Transverse colon (tissue), 4 donors: ENCODE results near the gene BIVM. TPM values are rescaled to one million over a fixed set of nuclear protein-coding genes. Genes with fewer than 3 reads are reported as not detected.

ENCODE experiments used
- DNase-seq: peaks from one replicate; pipeline ENCODE4 v3.0.0-alpha.2; 2019
- H3K27ac ChIP-seq, 4 donors: fragments of 200-600 bp; sonication (generic); 2 replicates each; pipeline ENCODE4 v1.5.1; 2016 to 2018; ENCODE audit warnings: inconsistent platforms in 4 of 4
- H3K27me3 ChIP-seq: fragments of 200-600 bp; sonication (generic); 2 replicates; pipeline ENCODE4 v1.5.1; 2017; ENCODE audit warnings: inconsistent platforms
- H3K36me3 ChIP-seq, 4 donors: fragments of 200-600 bp; sonication (generic); 2 replicates each; pipeline ENCODE4 v1.5.1; 2017 to 2019; ENCODE audit warnings: inconsistent platforms in 4 of 4
- H3K4me1 ChIP-seq, 4 donors: fragments of 200-600 bp; sonication (generic); 2 replicates each; pipeline ENCODE4 v1.5.1; 2017 to 2020; ENCODE audit warnings: inconsistent platforms in 4 of 4
- H3K4me3 ChIP-seq, 4 donors: fragments of 200-600 bp; sonication (generic); 1 replicate in 1 of 4; 2 replicates in 3 of 4; pipeline versions ENCODE4 v1.5.1 to v1.6.1; 2017 to 2019; ENCODE audit warnings: inconsistent platforms in 4 of 4
- H3K9me3 ChIP-seq, 2 donors: fragments of 200-600 bp; sonication (generic); 2 replicates each; pipeline ENCODE4 v1.5.1; 2017 to 2019; ENCODE audit warnings: inconsistent platforms in 2 of 2
- EP300 ChIP-seq: sonication (generic); formaldehyde crosslinking; IDR thresholded peaks from one replicate; pipeline ENCODE4 v1.6.1; 2017; ENCODE audit warnings: antibody characterized with exemption, low read depth
- POLR2A ChIP-seq: fragments of 450-650 bp; IDR thresholded peaks from one replicate; pipeline ENCODE4 v1.6.1; 2016; ENCODE audit warnings: antibody characterized with exemption, mild to moderate bottlenecking, moderate library complexity
- POLR2AphosphoS5 ChIP-seq, 3 donors: sonication (generic); formaldehyde crosslinking; IDR thresholded peaks; one replicate each; pipeline ENCODE4 v1.6.1; 2016; ENCODE audit warnings: antibody characterized with exemption in 3 of 3
- WGBS, 2 donors: methylation state at CpG; one replicate each; pipeline ENCODE4 v1.1.5; 2018; ENCODE audit warnings: low coverage in 1 of 2; 5-methylcytosine and 5-hydroxymethylcytosine counted together
- in situ Hi-C, 4 donors: fragments of 200-750 bp; cut with MboI; loops; one replicate each; pipeline versions ENCODE4 v1.15.0 to v1.15.1; 2017; ENCODE audit warnings: low sequenced_read_pairs in 3 of 4, low pct_ligation_motif_present in 1 of 4, low pct_unique_long_range_greater_than_20kb in 1 of 4
- intact Hi-C: fragments of 100-400 bp; cut with DNase I; formaldehyde crosslinking; loops from one replicate; pipeline ENCODE4 v1.15.1; 2023; ENCODE audit warnings: low total_unique reads
- total RNA-seq, 4 donors: library from RNA; depleted of rRNA; stranded (reverse); fragments of >200 nt; gene quantifications; one replicate each; pipeline ENCODE4 v1.1.0, GENCODE V29; 2016
- TF ChIP-seq, protein P1 (sequence below), 5 experiments: fragments of 200-600 bp in 3 of 5; fragments of 450-650 bp in 2 of 5; sonication (generic) in 3 of 5; IDR thresholded peaks; 1 replicate in 2 of 5; 2 replicates in 3 of 5; pipeline ENCODE4 v1.5.1; 2016 to 2017; ENCODE audit warnings: antibody characterized with exemption in 5 of 5, inconsistent platforms in 3 of 5, mild to moderate bottlenecking in 2 of 5, moderate library complexity in 1 of 5

Gene BIVM
- total RNA-seq, 4 donors from 2014 or later, result 3.0 to 31.4 (median 23.9) TPM

DNA sequence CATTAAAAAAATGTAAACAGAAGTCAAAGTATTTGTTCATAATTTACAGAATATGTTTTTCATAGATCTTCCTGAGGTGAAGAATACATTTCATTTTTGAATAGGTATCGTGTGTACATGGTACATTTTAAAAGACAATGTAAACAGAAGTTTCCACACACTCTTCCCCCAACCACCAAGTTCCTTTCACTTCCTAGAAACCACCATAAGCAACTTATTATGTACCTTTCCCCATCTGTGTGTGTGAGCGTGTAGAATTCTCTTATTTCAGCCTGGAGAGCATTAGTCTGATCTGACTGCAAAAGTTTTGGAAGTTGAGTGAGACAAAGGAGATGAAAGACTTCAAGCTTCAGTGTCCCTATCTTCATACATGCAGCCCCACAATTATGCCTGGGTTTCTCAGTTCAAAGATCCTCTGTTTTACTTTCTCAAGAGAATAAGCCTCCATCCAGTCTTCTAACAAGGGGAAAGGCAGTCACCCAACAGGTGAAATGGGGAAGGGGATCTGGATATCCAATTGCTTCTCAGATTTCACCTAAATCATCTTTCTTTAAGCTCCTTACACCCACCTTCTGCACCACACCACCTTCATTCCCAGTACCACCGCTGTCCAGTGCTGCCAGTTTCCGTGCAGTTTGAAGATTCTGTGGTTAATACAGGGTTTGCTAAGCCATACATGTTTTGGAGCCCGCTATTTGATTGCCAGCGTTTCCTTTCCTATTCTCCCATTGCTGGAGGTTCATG lies 27.4 kb upstream of the BIVM start:
- no peak for DNase-seq
- no peak for TF ChIP-seq EP300
- TF ChIP-seq, protein P1, sequence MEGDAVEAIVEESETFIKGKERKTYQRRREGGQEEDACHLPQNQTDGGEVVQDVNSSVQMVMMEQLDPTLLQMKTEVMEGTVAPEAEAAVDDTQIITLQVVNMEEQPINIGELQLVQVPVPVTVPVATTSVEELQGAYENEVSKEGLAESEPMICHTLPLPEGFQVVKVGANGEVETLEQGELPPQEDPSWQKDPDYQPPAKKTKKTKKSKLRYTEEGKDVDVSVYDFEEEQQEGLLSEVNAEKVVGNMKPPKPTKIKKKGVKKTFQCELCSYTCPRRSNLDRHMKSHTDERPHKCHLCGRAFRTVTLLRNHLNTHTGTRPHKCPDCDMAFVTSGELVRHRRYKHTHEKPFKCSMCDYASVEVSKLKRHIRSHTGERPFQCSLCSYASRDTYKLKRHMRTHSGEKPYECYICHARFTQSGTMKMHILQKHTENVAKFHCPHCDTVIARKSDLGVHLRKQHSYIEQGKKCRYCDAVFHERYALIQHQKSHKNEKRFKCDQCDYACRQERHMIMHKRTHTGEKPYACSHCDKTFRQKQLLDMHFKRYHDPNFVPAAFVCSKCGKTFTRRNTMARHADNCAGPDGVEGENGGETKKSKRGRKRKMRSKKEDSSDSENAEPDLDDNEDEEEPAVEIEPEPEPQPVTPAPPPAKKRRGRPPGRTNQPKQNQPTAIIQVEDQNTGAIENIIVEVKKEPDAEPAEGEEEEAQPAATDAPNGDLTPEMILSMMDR (IDR thresholded peaks at IDR 0.05), result no peak
- no peak for TF ChIP-seq POLR2AphosphoS5 (IDR thresholded peaks at IDR 0.05)
- no peak for TF ChIP-seq POLR2A
- intact Hi-C loops (loop anchor here (10.0 kb wide), 1 partner anchor 177 kb away; the partner anchor contains the start of gene TPP2), in situ Hi-C loops (no loop called here)
- no peaks in the 10 kb centered on the region for H3K36me3 ChIP-seq
- no peak overlapping the region for H3K27ac ChIP-seq
- no peak overlapping the region for H3K4me3 ChIP-seq
- WGBS, 2 donors, result 90% methylated on average over 6 of the region's 6 CpGs
- peaks cover 0 to 13% (median 11%) of the 10 kb centered on the region in 4 donors for H3K4me1 ChIP-seq
- no peaks in the 10 kb centered on the region for H3K27me3 ChIP-seq
- no peaks in the 10 kb centered on the region for H3K9me3 ChIP-seq

DNA sequence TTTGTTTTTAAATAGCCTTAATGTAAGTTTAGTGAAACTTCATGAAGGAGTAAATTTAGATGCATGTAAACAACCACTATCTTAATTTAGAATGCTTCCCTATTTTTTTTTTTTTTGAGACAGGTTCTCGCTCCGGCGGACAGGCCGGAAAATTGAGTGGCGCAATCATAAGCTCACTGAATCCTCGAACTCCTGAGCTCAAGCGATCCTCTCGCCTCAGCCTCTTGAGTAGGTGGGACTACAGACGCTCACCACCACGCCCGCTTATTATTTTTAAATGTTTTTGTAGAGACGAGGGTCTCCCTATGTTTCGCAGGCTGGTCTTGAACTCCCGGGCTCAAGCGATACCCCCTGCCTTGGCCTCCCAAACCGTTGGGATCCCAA lies 26.9 kb upstream of the BIVM start:
- Histone ChIP-seq H3K27ac (no peak overlapping the region), H3K36me3 (no peaks in the 10 kb centered on the region), H3K4me1 (peaks cover 0 to 13% (median 11%) of the 10 kb centered on the region in 4 donors), H3K9me3 (no peaks in the 10 kb centered on the region), H3K27me3 (no peaks in the 10 kb centered on the region), H3K4me3 (no peak overlapping the region)
- WGBS, 2 donors, result 91 to 98% methylated on average over 10 to 16 of the region's 16 CpGs
- no peak for TF ChIP-seq POLR2A
- no peak for TF ChIP-seq POLR2AphosphoS5 (IDR thresholded peaks at IDR 0.05)
- no peak for TF ChIP-seq EP300
- TF ChIP-seq, protein P1 (IDR thresholded peaks at IDR 0.05), result no peak
- in situ Hi-C loops (no loop called here), intact Hi-C loops (loop anchor here (10.0 kb wide), 1 partner anchor 177 kb away; the partner anchor contains the start of gene TPP2)
- DNase-seq, result no peak

DNA sequence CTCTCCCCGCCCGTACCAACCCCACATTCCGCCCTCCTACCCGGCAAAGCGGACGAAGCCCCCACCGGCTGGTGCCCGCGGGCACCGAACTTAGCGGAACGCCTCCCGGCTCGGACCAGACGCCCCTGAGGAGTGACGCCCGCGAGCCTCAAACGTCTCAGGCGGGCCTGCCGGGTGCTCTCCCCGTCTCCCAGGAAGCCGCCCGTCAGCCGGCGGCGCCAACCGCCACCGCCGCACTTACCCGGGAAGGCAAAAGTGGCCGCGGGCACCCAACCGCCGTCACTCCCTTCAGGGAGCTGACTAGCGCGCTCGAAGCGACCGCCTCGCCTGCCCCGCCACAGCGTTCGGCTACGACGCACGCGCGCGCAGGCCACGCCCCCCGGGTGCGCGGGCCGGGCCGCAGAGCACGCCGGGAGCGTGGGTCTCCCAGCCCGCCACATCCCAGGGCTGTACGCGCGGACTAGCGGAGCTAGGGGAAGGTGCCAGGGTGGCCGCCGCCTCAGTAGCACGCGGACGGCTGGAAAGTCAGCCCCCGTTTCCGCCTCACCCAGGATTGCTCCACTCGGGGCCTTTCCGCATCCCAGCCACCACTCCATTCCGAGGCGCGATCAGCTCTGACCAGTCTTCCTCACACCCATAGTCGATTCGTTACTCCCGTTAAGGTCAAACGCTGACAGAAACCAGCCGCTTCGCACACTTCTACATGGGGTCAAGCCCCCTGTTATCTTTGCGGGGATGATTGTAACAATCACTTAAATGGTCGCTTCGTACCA lies 25.3 kb upstream of the BIVM start, which contains the start of gene TEX30:
Gene TEX30 (minus strand): TSS at position 346 of the 773 bp plus-strand sequence. CDS start 3,760 bp downstream, outside the sequence.
- TF ChIP-seq POLR2AphosphoS5 (IDR thresholded peaks at IDR 0.05) (peak; percentile 63 to 86 (median 86)), EP300 (no peak), POLR2A (peak; percentile 76)
- TF ChIP-seq, protein P1 (IDR thresholded peaks at IDR 0.05), result peak in 1 of 5 experiments; percentile 28
- intact Hi-C loops, result loop anchor here (2.0 to 10.0 kb wide), 2 partner anchors 25 to 179 kb away; partner anchors contain the start of genes BIVM, POGLUT2 and TPP2

DNA sequence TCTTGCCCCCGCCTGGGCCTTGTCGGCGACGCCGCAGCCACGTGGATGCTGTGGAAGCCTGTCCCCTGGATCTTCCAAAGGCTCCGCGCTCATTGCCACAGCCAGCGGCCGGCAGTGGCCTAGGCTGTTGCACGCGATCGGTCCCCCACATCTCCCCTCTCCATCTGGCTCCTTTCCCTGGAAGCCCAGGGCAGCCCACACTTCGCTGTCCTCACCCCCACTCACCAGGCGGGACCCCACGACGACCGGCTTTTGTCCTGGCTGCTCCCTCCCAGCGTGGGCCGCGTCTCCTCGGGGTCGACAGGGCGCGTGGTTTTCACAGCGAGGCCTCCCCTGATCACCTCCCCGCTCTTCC lies 24.7 kb upstream of the BIVM start:
- Histone ChIP-seq H3K4me1 (peaks cover 0 to 13% (median 11%) of the 10 kb centered on the region in 4 donors), H3K27me3 (no peaks in the 10 kb centered on the region), H3K4me3 (peak overlapping the region in 3 of 4 donors; percentile 72 to 88 (median 75)), H3K36me3 (no peaks in the 10 kb centered on the region), H3K9me3 (no peaks in the 10 kb centered on the region), H3K27ac (peak overlapping the region; percentile 81 to 92 (median 90))
- WGBS, 2 donors, result 86 to 90% methylated on average over 10 to 27 of the region's 27 CpGs
- no peak for DNase-seq
- intact Hi-C loops, result loop anchor here (2.0 to 10.0 kb wide), 2 partner anchors 25 to 179 kb away; partner anchors contain the start of genes BIVM, POGLUT2 and TPP2
- in situ Hi-C loops, result no loop called here
- TF ChIP-seq POLR2A, result no peak
- TF ChIP-seq, protein P1 (IDR thresholded peaks at IDR 0.05), result no peak
- no peak for TF ChIP-seq EP300

More for the DNA sequence above, 25.3 kb upstream of the BIVM start, which contains the start of gene TEX30:
- H3K36me3 ChIP-seq, result no peaks in the 10 kb centered on the region
- H3K9me3 ChIP-seq, result no peaks in the 10 kb centered on the region
- DNase-seq, result peak; percentile 86
- H3K27me3 ChIP-seq, result no peaks in the 10 kb centered on the region
- in situ Hi-C loops, result no loop called here
- H3K27ac ChIP-seq, result peak within 1 kb of the TSS; percentile 81 to 92 (median 90)
- WGBS, 2 donors, result 7% methylated on average over 28 of the region's 85 CpGs; no CpG with 5 or more reads in 1 of the 2 donors
- peaks cover 0 to 13% (median 11%) of the 10 kb centered on the region in 4 donors for H3K4me1 ChIP-seq
- H3K4me3 ChIP-seq, result peak within 1 kb of the TSS; percentile 72 to 90 (median 82)
